HEK293T (cell line): ENCODE measurements around the gene HRG.

ENCODE experiments used
- ARNT ChIP-seq: fragments of 450-650 bp; IDR thresholded peaks from 2 replicates; pipeline ENCODE4 v1.6.1; 2017; ENCODE audit warnings: mild to moderate bottlenecking
- BHLHE40 ChIP-seq: fragments of 450-650 bp; IDR thresholded peaks from 2 replicates; pipeline ENCODE4 v1.6.1; 2016; ENCODE audit warnings: mild to moderate bottlenecking, moderate library complexity, borderline replicate concordance
- CTBP1 ChIP-seq: fragments of 450-650 bp; IDR thresholded peaks from 2 replicates; pipeline ENCODE4 v1.6.1; 2016; ENCODE audit warnings: borderline replicate concordance
- FOXA1 ChIP-seq: fragments of 450-650 bp; IDR thresholded peaks from 2 replicates; pipeline ENCODE4 v1.6.1; 2016; ENCODE audit warnings: mild to moderate bottlenecking
- FOXM1 ChIP-seq: fragments of 450-650 bp; IDR thresholded peaks from 2 replicates; pipeline ENCODE4 v1.6.1; 2017; ENCODE audit warnings: mild to moderate bottlenecking, borderline replicate concordance
- PKNOX1 ChIP-seq: fragments of 450-650 bp; IDR thresholded peaks from 2 replicates; pipeline ENCODE4 v1.6.1; 2016
- TARDBP ChIP-seq: fragments of 450-650 bp; IDR thresholded peaks from 2 replicates; pipeline ENCODE4 v1.6.1; 2016

DNA sequence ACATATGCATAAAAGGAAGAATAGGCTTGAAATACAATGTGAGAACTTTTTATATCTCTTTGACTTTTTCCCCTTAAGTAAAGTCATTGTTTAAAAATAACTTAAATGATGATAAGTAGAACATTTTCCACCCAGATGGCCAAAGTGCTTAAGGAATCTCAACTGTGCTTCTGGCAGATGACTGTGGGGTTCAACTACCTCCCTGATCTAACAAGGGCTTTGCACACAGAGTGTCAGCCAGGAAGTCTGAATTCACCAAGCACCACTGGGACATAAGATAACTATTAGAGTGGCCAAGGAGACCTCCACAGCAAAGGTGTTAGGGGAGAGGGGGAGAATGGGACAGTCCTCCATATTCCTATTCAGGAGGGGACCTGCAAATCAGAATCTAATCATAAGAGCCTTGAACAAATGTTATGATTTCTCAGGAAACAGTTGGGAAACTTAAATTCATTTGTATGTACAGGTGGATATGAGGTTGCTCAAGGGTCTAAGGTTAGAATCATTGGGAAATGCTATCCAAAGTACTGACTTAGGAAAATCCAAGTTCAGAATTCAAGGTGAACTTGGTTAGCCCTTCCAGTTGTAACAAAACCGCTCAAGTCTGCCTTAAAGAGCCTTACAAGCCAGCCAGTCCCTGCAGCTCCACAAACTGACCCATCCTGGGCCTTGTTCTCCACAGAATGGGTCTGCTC lies 25.9 kb upstream of the HRG start, which contains the start of gene FETUB:
- TF ChIP-seq BHLHE40, result no peak
- no peak for TF ChIP-seq CTBP1
- no peak for TF ChIP-seq PKNOX1
- TF ChIP-seq FOXM1, result no peak
- no peak for TF ChIP-seq TARDBP
- TF ChIP-seq ARNT, result no peak
- no peak for TF ChIP-seq FOXA1
